B cell (primary cell): Measurements from ENCODE around the gene SNCA. TPM values are rescaled to one million over a fixed set of nuclear protein-coding genes. Genes with fewer than 3 reads are reported as not detected.

Experiments
- ATAC-seq: fragments of 200-7000 bp; cut with Tn5 transposase; one replicate; pipeline ENCODE4 v1.10.0; 2021; ENCODE audit warnings: low read depth, mild to moderate bottlenecking, moderate number of reproducible peaks, moderate library complexity
- CTCF ChIA-PET: fragments of 350-600 bp; sonication (Branson Sonifier 250); formaldehyde crosslinking; loops from one replicate; lab custom pipeline; 2021; ENCODE audit warnings: antibody characterized with exemption, inconsistent platforms; lab: Charles Lee
- POLR2A ChIA-PET: fragments of 350-600 bp; sonication (Branson Sonifier 250); formaldehyde crosslinking; loops from one replicate; lab custom pipeline; 2021; ENCODE audit warnings: antibody characterized with exemption; lab: Charles Lee
- DNase-seq: peaks from one replicate; pipeline ENCODE4 v3.0.0; 2013
- H2AFZ ChIP-seq: 2 replicates; pipeline ENCODE4 v1.6.1; 2012; ENCODE audit warnings: mild to moderate bottlenecking, low read depth, low read length; ENCODE audit not compliant: insufficient read depth, poor library complexity, severe bottlenecking
- H3K27ac ChIP-seq, 2 donors: 1 replicate in 1 of 2; 2 replicates in 1 of 2; pipeline ENCODE4 v1.5.1; 2012 to 2013; ENCODE audit warnings: low read length in 2 of 2, mild to moderate bottlenecking in 2 of 2, moderate library complexity in 1 of 2
- H3K27me3 ChIP-seq, 4 experiments: fragments of 200-600 bp in 1 of 4; sonication (generic) in 1 of 4; replicated peaks in 1 of 4; 1 replicate in 2 of 4; 2 replicates in 2 of 4; pipeline versions ENCODE4 v1.6.1 to v1.7.0; 2013 to 2016; ENCODE audit warnings: low read length in 3 of 4, mild to moderate bottlenecking in 2 of 4, mixed read lengths in 1 of 4, moderate library complexity in 1 of 4; ENCODE audit not compliant: insufficient read depth in 4 of 4, control insufficient read depth in 3 of 4; ENCODE audit errors: control extremely low read depth in 1 of 4
- H3K36me3 ChIP-seq, 2 experiments: replicated peaks in 1 of 2; 1 replicate in 1 of 2; 2 replicates in 1 of 2; pipeline versions ENCODE4 v1.6.1 to v1.7.1; 2013; ENCODE audit warnings: low read length in 1 of 2; ENCODE audit not compliant: insufficient read depth in 2 of 2, control insufficient read depth in 1 of 2; ENCODE audit errors: control extremely low read depth in 1 of 2, extremely low read depth in 1 of 2
- H3K4me1 ChIP-seq, 2 donors: fragments of 200-600 bp in 1 of 2; sonication (generic) in 1 of 2; 1 replicate in 1 of 2; 2 replicates in 1 of 2; pipeline versions ENCODE4 v1.5.1 to v1.6.1; 2013 to 2017; ENCODE audit warnings: low read length in 2 of 2; ENCODE audit not compliant: control insufficient read depth in 2 of 2, insufficient read depth in 2 of 2
- H3K4me2 ChIP-seq: replicated peaks from 2 replicates; pipeline ENCODE3; 2012; ENCODE audit warnings: mild to moderate bottlenecking, low read depth, low read length; ENCODE audit not compliant: poor library complexity, severe bottlenecking
- H3K4me3 ChIP-seq, 5 experiments: fragments of 200-600 bp in 1 of 5; sonication (generic) in 1 of 5; 1 replicate in 3 of 5; 2 replicates in 2 of 5; pipeline versions ENCODE4 v1.5.1 to v1.7.0; 2011 to 2016; ENCODE audit warnings: low read length in 4 of 5, mild to moderate bottlenecking in 4 of 5, low read depth in 2 of 5, control low read depth in 1 of 5, moderate library complexity in 1 of 5; ENCODE audit not compliant: insufficient read depth in 1 of 5; ENCODE audit errors: control extremely low read depth in 1 of 5, extremely low read depth in 1 of 5
- H3K79me2 ChIP-seq: fragments of 200-600 bp; sonication (generic); one replicate; pipeline ENCODE4 v1.6.0; 2016; ENCODE audit warnings: low read length; ENCODE audit not compliant: control insufficient read depth, insufficient read depth
- H3K9ac ChIP-seq: fragments of 200-600 bp; sonication (generic); 2 replicates; pipeline ENCODE4 v1.6.1; 2017; ENCODE audit warnings: mild to moderate bottlenecking, low read length, moderate library complexity
- H3K9me3 ChIP-seq, 3 donors: one replicate each; pipeline versions ENCODE4 v1.6.1 to v1.7.1; 2013; ENCODE audit warnings: low read length in 2 of 3; ENCODE audit not compliant: control insufficient read depth in 2 of 3, insufficient read depth in 1 of 3; ENCODE audit errors: control extremely low read depth in 1 of 3
- H4K20me1 ChIP-seq: 2 replicates; pipeline ENCODE4 v1.6.0; 2012; ENCODE audit warnings: mild to moderate bottlenecking, low read length; ENCODE audit not compliant: insufficient read depth, control insufficient read depth, poor library complexity, severe bottlenecking
- H3K27ac Mint-ChIP-seq: one replicate; pipeline ENCODE4 v1.8.0; 2021; ENCODE audit warnings: mixed read lengths
- H3K27me3 Mint-ChIP-seq: one replicate; pipeline ENCODE4 v1.8.0; 2021; ENCODE audit warnings: mixed read lengths
- H3K4me1 Mint-ChIP-seq: one replicate; pipeline ENCODE4 v1.8.0; 2021; ENCODE audit warnings: mixed read lengths
- H3K4me3 Mint-ChIP-seq: one replicate; pipeline ENCODE4 v1.8.0; 2021; ENCODE audit warnings: mixed read lengths
- H3K9me3 Mint-ChIP-seq: one replicate; pipeline ENCODE4 v1.8.0; 2022; ENCODE audit warnings: mixed read lengths; ENCODE audit not compliant: insufficient read depth
- CTCF ChIP-seq: fragments of 200-600 bp; IDR thresholded peaks from one replicate; pipeline ENCODE4 v1.8.0; 2022; ENCODE audit warnings: antibody characterized with exemption, mild to moderate bottlenecking
- EZH2 ChIP-seq: IDR thresholded peaks from 2 replicates; pipeline ENCODE4 v1.6.1; 2012; ENCODE audit warnings: borderline replicate concordance, low read depth, mild to moderate bottlenecking, moderate library complexity, low read length; ENCODE audit not compliant: insufficient read depth, poor library complexity, severe bottlenecking
- WGBS: methylation state at CpG from one replicate; pipeline ENCODE4 v1.1.5; 2013; ENCODE audit warnings: missing lambda C conversion rate; ENCODE audit not compliant: insufficient coverage; 5-methylcytosine and 5-hydroxymethylcytosine counted together
- intact Hi-C: fragments of 100-400 bp; cut with micrococcal nuclease; formaldehyde crosslinking; loops from one replicate; pipeline ENCODE4 v1.10.0; 2022
- polyA plus RNA-seq: library from polyadenylated mRNA; depleted of rRNA; stranded (reverse); fragments of >200 nt; gene quantifications from 2 replicates; pipeline ENCODE4 v1.2.3, GENCODE V29; 2012
- total RNA-seq, 2 donors: library from RNA; stranded (reverse); fragments of 120-200 nt in 1 of 2; gene quantifications; 1 replicate in 1 of 2; 2 replicates in 1 of 2; pipeline versions ENCODE4 v1.2.3 to v1.2.4, GENCODE V29; 2013 to 2022

The SNCA gene
- total and polyA plus RNA-seq, 2 donors (not counting 1 experiment from before 2014, with no cell fraction given): 0.48 to 1.3 TPM

- Mint-ChIP-seq H3K27ac (no peak overlapping the region), H3K4me1 (no peaks in the 10 kb centered on the region), H3K27me3 (peaks cover 2% of the 10 kb centered on the region), H3K9me3 (no peaks in the 10 kb centered on the region), H3K4me3 (no peak overlapping the region)
- Histone ChIP-seq H3K27me3 (no peaks in the 10 kb centered on the region), H3K4me3 (no peak overlapping the region), H3K79me2 (no peaks in the 10 kb centered on the region), H4K20me1 (no peaks in the 10 kb centered on the region), H3K27ac (no peak overlapping the region), H3K4me1 (no peaks in the 10 kb centered on the region), H3K9ac (no peak overlapping the region), H2AFZ (no peak overlapping the region), H3K4me2 (no peak overlapping the region), H3K9me3 (no peaks in the 10 kb centered on the region), H3K36me3 (no peaks in the 10 kb centered on the region)
- POLR2A ChIA-PET: no interaction called here
- ATAC-seq (no peak), DNase-seq (no peak)
- CTCF ChIA-PET: no interaction called here
- TF ChIP-seq EZH2 (no peak), CTCF (no peak)
- intact Hi-C loops: no loop called here
- WGBS: 100% methylated on average over 1 of the region's 1 CpG
Observed at GRCh38 chr4:89871211-89871610, 34.2 kb upstream of the SNCA start.

GRCh38 chr4:89868999-89869589 lies 32.1 kb upstream of the SNCA start:
- DNase-seq (no peak), ATAC-seq (no peak)
- Mint-ChIP-seq H3K27me3 (no peaks in the 10 kb centered on the region), H3K4me3 (no peak overlapping the region), H3K9me3 (no peaks in the 10 kb centered on the region), H3K4me1 (no peaks in the 10 kb centered on the region), H3K27ac (no peak overlapping the region)
- Histone ChIP-seq H2AFZ (no peak overlapping the region), H3K4me3 (no peak overlapping the region), H3K36me3 (no peaks in the 10 kb centered on the region), H3K27me3 (no peaks in the 10 kb centered on the region), H3K9ac (no peak overlapping the region), H3K4me1 (no peaks in the 10 kb centered on the region), H3K79me2 (no peaks in the 10 kb centered on the region), H4K20me1 (no peaks in the 10 kb centered on the region), H3K4me2 (no peak overlapping the region), H3K27ac (no peak overlapping the region), H3K9me3 (no peaks in the 10 kb centered on the region)
- CTCF ChIA-PET: no interaction called here
- no CpG with 5 or more reads among the region's 2 CpGs for WGBS
- TF ChIP-seq EZH2 (no peak), CTCF (peak; percentile 65)
- intact Hi-C loops: no loop called here
- POLR2A ChIA-PET: no interaction called here
